ENCODE measurements around the gene CBFA2T2. TPM values are rescaled to one million over a fixed set of nuclear protein-coding genes. Genes with fewer than 3 reads are reported as not detected.
"Not testable (repeated sequence)": the region's sequence is repeated elsewhere in the genome, so short reads cannot be mapped to it uniquely, and the experiment has no call there.

The CBFA2T2 gene
- polyA plus RNA-seq, 3 donors from 2014 or later, result 7.5 to 15.5 (median 11.0) TPM

- Mint-ChIP-seq H3K36me3 (peaks cover 0 to 11% (median 6%) of the 10 kb centered on the region in 3 donors), H3K9me3 (no peaks in the 10 kb centered on the region), H3K4me1 (peaks cover 12 to 32% of the 10 kb centered on the region in 2 donors), H3K4me3 (peak overlapping the region in 3 of 5 donors; percentile 1 to 44 (median 41)), H3K27me3 (ENCODE audit: low read depth in 3 of 3) (no peaks in the 10 kb centered on the region), H3K27ac (peak overlapping the region; percentile 91 to 98 (median 95))
- DNase-seq, result no peak
Observed at GRCh38 chr20:33556246-33556645, 66.3 kb downstream of the CBFA2T2 start.

DNA sequence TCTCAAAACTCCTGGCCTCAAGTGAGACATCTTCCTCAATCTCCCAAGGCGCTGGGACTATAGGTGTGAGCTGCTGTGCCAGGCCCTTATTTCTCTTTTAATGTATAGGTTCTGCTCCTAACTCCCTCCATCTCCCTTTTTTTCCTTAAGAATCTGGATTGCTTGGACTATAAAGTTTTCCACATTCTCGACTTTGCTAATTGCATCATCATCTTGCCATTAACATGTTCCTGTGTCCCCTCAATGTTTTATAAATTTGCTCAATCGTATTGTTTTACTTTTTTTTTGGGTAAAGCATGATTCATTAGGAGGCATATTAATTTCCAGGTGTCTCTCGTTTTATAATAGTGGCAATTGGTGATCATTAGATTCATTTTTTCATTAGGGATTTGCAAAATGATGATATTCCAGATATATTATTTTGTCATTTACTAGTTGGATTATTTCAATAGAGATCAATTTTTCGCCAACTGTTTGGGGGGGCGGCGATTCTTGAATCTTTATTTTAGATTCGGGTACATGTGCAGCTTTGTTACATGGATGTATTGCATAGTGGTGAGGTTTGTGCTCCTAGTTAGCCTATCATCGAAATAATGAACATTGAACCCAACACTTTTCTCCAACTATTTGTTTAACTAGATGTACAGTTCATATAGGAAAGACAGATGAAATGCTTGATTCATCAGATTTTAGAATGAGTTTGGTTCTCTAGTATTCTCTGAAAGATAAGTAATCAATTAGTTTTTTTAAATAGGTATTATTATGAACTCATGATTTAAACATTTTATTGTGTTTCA lies 68.7 kb downstream of the CBFA2T2 start:
- Mint-ChIP-seq H3K4me1 (peaks cover 12 to 29% of the 10 kb centered on the region in 2 donors), H3K27me3 (ENCODE audit: low read depth in 3 of 3) (peaks cover 0 to under 1% (median 0%) of the 10 kb centered on the region in 3 donors), H3K27ac (peak overlapping the region in 2 of 6 donors; percentile 57 to 82), H3K4me3 (no peak overlapping the region), H3K36me3 (peaks cover 0 to 7% (median 0%) of the 10 kb centered on the region in 3 donors), H3K9me3 (no peaks in the 10 kb centered on the region)
- no peak for DNase-seq

- Mint-ChIP-seq H3K36me3 (peaks cover 0 to 7% (median 0%) of the 10 kb centered on the region in 3 donors), H3K4me1 (peaks cover 12 to 23% of the 10 kb centered on the region in 2 donors), H3K27me3 (ENCODE audit: low read depth in 3 of 3) (peaks cover 0 to 2% (median 0%) of the 10 kb centered on the region in 3 donors), H3K27ac (no peak overlapping the region), H3K9me3 (no peaks in the 10 kb centered on the region), H3K4me3 (no peak overlapping the region)
- DNase-seq, result no peak
Observed at GRCh38 chr20:33559212-33559611, 69.3 kb downstream of the CBFA2T2 start.

- peaks cover 10 to 17% of the 10 kb centered on the region in 2 donors for H3K4me1 Mint-ChIP-seq
- no peak overlapping the region for H3K27ac Mint-ChIP-seq
- H3K9me3 Mint-ChIP-seq, result no peaks in the 10 kb centered on the region
- peaks cover 0 to 7% (median 0%) of the 10 kb centered on the region in 3 donors for H3K36me3 Mint-ChIP-seq
- H3K4me3 Mint-ChIP-seq, result no peak overlapping the region
- no peak for DNase-seq
- H3K27me3 Mint-ChIP-seq (ENCODE audit: low read depth in 3 of 3), result peaks cover 0 to 2% (median 0%) of the 10 kb centered on the region in 3 donors
Observed at GRCh38 chr20:33560026-33560425, 70.1 kb downstream of the CBFA2T2 start.

DNA sequence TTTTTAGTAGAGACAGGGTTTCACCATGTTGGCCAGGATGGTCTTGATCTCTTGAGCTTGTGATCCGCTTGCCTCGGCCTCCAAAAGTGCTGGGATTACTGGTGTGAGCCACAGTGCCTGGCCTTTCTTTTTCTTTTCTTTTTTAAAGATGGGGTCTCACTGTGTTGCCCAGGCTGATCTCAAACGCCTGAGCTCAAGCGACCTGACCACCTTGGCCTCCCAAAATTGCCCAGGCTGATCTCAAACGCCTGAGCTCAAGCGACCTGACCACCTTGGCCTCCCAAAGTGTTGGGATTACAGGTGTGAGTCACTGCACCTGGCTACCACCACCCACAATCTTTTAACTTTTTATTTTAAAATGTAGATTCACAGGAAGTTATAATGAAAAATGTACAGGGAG lies 71.2 kb downstream of the CBFA2T2 start:
- H3K4me3 Mint-ChIP-seq; H3K4me1 Mint-ChIP-seq; H3K9me3 Mint-ChIP-seq; H3K36me3 Mint-ChIP-seq; H3K27me3 Mint-ChIP-seq (ENCODE audit: low read depth in 3 of 3); H3K27ac Mint-ChIP-seq; DNase-seq: not testable (repeated sequence)

DNA sequence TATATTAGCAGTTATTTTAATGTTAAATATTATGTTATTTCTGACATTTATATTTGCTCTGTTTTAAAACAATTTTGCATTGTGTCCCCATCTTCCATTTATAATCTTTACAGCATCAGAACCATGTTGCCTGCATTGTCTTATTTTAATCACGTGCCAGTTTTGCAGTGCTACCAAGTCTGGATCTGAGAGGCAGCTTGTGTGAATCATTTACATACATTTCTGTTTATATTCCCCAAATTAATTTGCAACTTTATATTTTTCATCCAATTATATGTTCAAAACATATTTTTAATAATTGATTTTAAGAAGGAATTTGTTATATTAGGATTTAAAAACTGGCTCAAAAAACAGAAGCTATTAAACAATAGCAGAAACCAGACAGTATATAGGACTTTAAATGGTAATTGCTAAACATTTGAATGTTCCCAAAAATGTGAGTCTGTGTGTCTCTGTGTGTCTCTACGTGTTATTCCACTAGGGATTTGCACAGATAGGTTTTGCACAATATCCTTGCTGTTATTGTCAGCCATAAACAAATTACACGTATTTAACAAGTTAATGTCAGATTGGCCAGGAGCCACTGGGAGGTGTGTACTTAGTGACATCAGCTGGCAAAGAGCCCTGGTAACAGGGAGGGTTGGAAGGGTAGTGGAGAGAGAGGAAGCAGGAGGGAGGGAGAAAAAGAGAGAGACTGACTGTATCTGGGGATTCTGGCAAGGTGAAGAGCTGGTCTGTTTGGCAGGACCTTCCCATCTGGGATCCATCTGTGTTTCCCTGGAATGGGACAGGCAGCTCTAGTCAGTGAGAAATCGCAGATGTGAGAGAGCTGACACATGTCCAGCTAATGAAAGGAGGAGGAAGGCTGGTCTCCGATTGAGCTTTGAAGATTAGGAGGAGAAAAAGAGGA lies 72.1 kb downstream of the CBFA2T2 start:
- Mint-ChIP-seq H3K4me1 (no peaks in the 10 kb centered on the region), H3K27me3 (ENCODE audit: low read depth in 3 of 3) (peaks cover 0 to 2% (median 1%) of the 10 kb centered on the region in 3 donors), H3K36me3 (peaks cover 0 to 7% (median 0%) of the 10 kb centered on the region in 3 donors), H3K9me3 (no peaks in the 10 kb centered on the region), H3K27ac (peak overlapping the region in 1 of 6 donors; percentile 19), H3K4me3 (no peak overlapping the region)
- DNase-seq, result no peak

DNA sequence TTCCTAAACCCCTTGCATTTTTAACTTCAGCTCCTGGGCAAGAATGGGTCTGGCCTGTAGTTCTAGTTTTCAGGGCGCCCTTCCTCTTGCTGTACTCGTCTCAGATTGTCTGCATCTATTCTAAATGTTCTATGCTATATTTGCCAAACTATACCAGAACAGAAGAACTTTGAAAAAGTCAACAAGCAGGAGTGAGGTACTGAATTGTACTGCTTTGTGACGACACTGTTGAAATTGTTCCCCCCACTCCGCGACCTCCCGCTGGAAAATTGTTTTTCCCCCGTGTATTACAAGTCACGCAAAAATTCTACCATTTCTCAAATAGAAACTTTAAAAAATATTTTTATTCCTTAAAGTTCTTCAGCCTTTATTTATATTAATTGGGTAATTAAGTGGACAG lies 73.9 kb downstream of the CBFA2T2 start:
- Mint-ChIP-seq H3K27ac (no peak overlapping the region), H3K9me3 (no peaks in the 10 kb centered on the region), H3K27me3 (ENCODE audit: low read depth in 3 of 3) (peaks cover 0 to 2% (median 1%) of the 10 kb centered on the region in 3 donors), H3K4me3 (no peak overlapping the region), H3K4me1 (no peaks in the 10 kb centered on the region), H3K36me3 (peaks cover 0 to under 1% (median 0%) of the 10 kb centered on the region in 3 donors)
- DNase-seq, result no peak

DNA sequence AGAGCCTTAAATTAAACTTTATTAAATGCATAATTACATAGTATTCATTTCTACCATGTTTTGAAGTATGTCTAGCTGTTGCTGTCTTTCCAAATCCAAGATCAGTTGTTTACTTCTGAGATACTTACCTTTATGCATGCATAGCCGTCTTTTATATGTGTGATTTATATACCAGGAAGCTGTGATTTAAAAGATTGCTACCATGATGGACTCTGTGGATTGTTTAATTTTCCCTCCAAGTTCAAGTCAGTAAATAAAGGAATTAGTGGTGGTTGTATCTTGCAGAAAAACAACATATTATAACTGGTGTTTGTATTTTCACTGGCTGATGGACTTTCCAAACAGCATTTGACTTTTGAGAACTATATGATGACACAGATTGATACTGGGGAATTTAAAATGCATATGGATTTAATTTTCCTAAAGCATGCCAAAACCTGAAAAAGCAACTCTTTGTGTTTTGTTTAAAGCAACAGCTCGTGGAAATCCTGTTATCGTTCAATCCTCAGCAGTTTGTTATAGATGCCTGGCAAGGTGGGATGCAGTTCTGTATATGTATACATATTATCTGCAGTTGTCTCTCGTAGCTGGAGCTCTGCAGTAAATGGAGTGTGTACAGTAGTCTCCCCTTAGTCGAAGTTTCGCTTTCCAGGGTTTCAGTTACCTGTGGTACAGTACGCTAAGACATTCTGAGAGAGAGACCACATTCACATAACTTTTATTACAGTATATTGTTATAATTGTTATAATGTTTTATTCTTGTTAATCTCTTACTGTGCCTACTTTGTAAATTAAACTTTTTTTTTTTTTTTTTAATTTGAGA lies 77.1 kb downstream of the CBFA2T2 start:
- H3K27me3 Mint-ChIP-seq (ENCODE audit: low read depth in 3 of 3), result peaks cover 0 to 4% (median 1%) of the 10 kb centered on the region in 3 donors
- H3K27ac Mint-ChIP-seq, result no peak overlapping the region
- no peaks in the 10 kb centered on the region for H3K9me3 Mint-ChIP-seq
- DNase-seq, result no peak
- no peak overlapping the region for H3K4me3 Mint-ChIP-seq
- H3K36me3 Mint-ChIP-seq, result no peaks in the 10 kb centered on the region
- peaks cover 15 to 21% of the 10 kb centered on the region in 2 donors for H3K4me1 Mint-ChIP-seq

DNA sequence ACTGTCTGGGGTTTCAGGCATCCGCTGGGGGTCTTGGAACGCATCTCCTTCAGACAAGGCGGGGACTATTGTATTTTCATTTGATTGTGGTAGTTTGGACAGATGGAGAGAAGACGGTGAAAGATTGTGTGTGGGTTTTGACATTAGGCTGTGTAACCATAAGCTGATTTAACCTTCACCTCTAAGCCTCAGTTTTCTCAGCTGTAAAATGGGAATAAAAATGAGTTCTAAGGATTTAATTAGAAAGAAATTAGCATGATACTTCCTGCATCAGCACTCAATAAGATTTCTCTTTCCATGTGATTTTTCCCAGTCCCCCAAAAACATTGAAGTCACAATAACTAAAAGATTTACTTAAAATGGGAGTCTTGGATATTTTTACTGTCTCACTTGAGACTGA lies 78.1 kb downstream of the CBFA2T2 start:
- Mint-ChIP-seq H3K9me3 (no peaks in the 10 kb centered on the region), H3K4me3 (no peak overlapping the region), H3K36me3 (peaks cover 0 to 2% (median 0%) of the 10 kb centered on the region in 3 donors), H3K27ac (no peak overlapping the region), H3K27me3 (ENCODE audit: low read depth in 3 of 3) (peaks cover 0 to 4% (median 1%) of the 10 kb centered on the region in 3 donors), H3K4me1 (peaks cover 15 to 30% of the 10 kb centered on the region in 2 donors)
- no peak for DNase-seq

GRCh38 chr20:33568378-33568777 lies 78.5 kb downstream of the CBFA2T2 start:
- Mint-ChIP-seq H3K4me3 (no peak overlapping the region), H3K36me3 (peaks cover 0 to 5% (median 0%) of the 10 kb centered on the region in 3 donors), H3K9me3 (no peaks in the 10 kb centered on the region), H3K27ac (peak overlapping the region in 1 of 6 donors; percentile 28), H3K27me3 (ENCODE audit: low read depth in 3 of 3) (peaks cover 0 to 4% (median 1%) of the 10 kb centered on the region in 3 donors), H3K4me1 (peaks cover 15 to 30% of the 10 kb centered on the region in 2 donors)
- no peak for DNase-seq

DNA sequence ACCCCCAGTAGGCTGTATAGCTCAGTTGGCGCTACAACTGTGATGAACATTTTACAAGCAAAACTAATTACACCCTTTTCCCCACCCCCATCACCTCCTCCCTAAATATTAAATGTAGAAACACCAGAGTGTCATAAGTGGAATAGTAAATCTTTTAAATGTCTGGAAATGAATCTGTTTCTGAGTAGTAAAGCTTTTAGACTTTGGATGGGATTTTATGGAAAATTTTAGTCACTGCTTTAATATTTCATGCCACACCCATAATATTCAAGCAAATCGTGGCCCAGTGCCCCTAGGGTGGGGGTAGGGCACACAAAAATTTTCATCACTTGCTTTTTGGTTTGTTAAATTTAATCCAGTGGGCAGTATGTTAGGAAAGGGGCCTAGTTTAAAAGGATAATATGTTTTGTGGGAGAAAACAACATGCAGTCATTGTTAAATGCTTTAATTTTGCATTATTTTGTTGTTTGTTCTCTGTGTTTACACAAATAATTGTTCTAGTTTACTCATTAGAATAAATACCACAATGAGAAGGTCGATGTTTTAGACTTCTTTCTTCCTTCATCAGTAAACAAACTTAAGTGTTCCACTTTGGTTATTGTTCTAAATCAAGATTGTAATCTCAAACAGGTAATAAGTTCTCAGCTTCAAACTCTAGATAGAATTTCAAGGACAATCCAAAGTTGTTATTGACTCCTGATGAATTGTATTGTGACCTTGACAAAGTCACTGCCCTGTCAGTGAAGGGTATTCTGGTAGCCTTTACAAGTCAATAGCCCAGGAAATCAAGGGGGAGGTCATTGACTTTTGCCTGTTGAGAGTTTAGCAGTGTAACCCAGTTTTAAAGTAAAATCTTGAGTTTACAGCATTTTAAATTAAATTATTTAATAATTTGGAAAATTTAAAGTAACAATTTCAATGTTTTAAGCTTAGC lies 79.2 kb downstream of the CBFA2T2 start:
- no peak overlapping the region for H3K4me3 Mint-ChIP-seq
- H3K9me3 Mint-ChIP-seq, result no peaks in the 10 kb centered on the region
- H3K36me3 Mint-ChIP-seq, result peaks cover 0 to 5% (median 0%) of the 10 kb centered on the region in 3 donors
- H3K4me1 Mint-ChIP-seq, result peaks cover 15 to 30% of the 10 kb centered on the region in 2 donors
- DNase-seq, result no peak
- H3K27ac Mint-ChIP-seq, result peak overlapping the region in 1 of 6 donors; percentile 20
- peaks cover 0 to 2% (median 1%) of the 10 kb centered on the region in 3 donors for H3K27me3 Mint-ChIP-seq (ENCODE audit: low read depth in 3 of 3)

DNA sequence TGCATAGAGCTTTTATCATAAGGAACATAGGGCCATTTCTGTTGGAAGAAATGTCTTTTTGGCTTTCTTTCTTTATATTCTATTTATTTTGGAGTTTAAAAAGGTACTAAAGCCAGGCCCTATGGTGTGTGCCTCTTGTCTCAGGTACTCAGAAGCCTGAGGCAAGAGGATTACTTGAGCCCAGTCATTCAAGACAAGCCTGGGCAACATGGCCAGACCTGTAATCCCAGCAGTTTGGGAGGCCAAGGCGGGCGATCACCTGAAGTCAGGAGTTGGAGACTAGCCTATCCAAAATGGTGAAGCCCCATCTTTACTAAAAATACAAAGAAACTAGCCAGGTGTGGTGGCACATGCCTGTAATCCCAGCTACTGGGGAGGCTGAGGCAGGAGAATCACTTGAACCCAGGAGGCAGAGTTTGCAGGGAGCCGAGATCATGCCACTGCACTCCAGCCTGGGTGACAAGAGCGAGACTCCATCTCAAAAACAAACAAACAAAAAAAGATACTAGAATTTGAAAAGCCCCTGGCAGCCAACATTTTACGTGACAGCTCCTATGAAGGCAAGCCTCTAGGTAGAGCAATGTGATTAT lies 80.0 kb downstream of the CBFA2T2 start:
- no peak overlapping the region for H3K4me3 Mint-ChIP-seq
- H3K27ac Mint-ChIP-seq, result peak overlapping the region in 4 of 6 donors; percentile 23 to 72 (median 57)
- H3K9me3 Mint-ChIP-seq, result no peaks in the 10 kb centered on the region
- DNase-seq, result no peak
- H3K27me3 Mint-ChIP-seq (ENCODE audit: low read depth in 3 of 3), result peaks cover 0 to 2% (median 1%) of the 10 kb centered on the region in 3 donors
- peaks cover 15 to 30% of the 10 kb centered on the region in 2 donors for H3K4me1 Mint-ChIP-seq
- peaks cover 0 to 5% (median 0%) of the 10 kb centered on the region in 3 donors for H3K36me3 Mint-ChIP-seq

Measured in immature natural killer cell (primary cell).